ENCODE measurements around the gene RABL3.
A peak's percentile ranks its signal among the peaks of the same experiment; 100 is the strongest.
"Not testable (repeated sequence)": the region's sequence is repeated elsewhere in the genome, so short reads cannot be mapped to it uniquely, and the experiment has no call there.

RABL3 gene

GRCh38 chr3:120678331-120678947 is 63.9 kb downstream of the RABL3 start:
- DNase-seq (ENCODE audit: low read depth in 1 of 2, low spot score in 1 of 2), result peak; percentile 27 to 69
- H3K27ac ChIP-seq (replicated peaks), result peak overlapping the region; percentile 45
- no peak overlapping the region for H3K4me3 ChIP-seq (replicated peaks; ENCODE audit: insufficient read depth, low read length)
- TF ChIP-seq CTCF (IDR thresholded peaks at IDR 0.05; ENCODE audit: insufficient read depth, low read length), result no peak
- peak; percentile 7; the same call in 1 of the 2 replicates for TF ChIP-seq SPI1 (IDR thresholded peaks at IDR 0.05; ENCODE audit: borderline replicate concordance, low read depth)
- H3K27me3 ChIP-seq (ENCODE audit: insufficient read depth, poor library complexity, severe bottlenecking), result no peaks in the 10 kb centered on the region

GRCh38 chr3:120677193-120677592 is 65.1 kb downstream of the RABL3 start:
- not testable (repeated sequence) for DNase-seq (ENCODE audit: low read depth in 1 of 2, low spot score in 1 of 2); H3K27me3 ChIP-seq (ENCODE audit: insufficient read depth, poor library complexity, severe bottlenecking); H3K27ac ChIP-seq (replicated peaks); H3K4me3 ChIP-seq (replicated peaks; ENCODE audit: insufficient read depth, low read length)

- no peak for TF ChIP-seq GABPA (IDR thresholded peaks at IDR 0.05; ENCODE audit: low read depth)
- TF ChIP-seq SPI1 (IDR thresholded peaks at IDR 0.05; ENCODE audit: borderline replicate concordance, low read depth), result no peak
- no peak for TF ChIP-seq CTCF (IDR thresholded peaks at IDR 0.05; ENCODE audit: insufficient read depth, low read length)
- no peak for TF ChIP-seq POLR2AphosphoS5 (IDR thresholded peaks at IDR 0.05; ENCODE audit: low read depth)
- TF ChIP-seq REST (IDR thresholded peaks at IDR 0.05; ENCODE audit: insufficient replicate concordance, low read depth), result no peak
- no peak for DNase-seq (ENCODE audit: low read depth in 1 of 2, low spot score in 1 of 2)
- H3K27ac ChIP-seq (replicated peaks), result no peak overlapping the region
- H3K4me3 ChIP-seq (replicated peaks; ENCODE audit: insufficient read depth, low read length), result no peak overlapping the region
- no peaks in the 10 kb centered on the region for H3K27me3 ChIP-seq (ENCODE audit: insufficient read depth, poor library complexity, severe bottlenecking)
Observed at GRCh38 chr3:120673116-120673515, 69.2 kb downstream of the RABL3 start.

GRCh38 chr3:120670576-120670975 is 71.7 kb downstream of the RABL3 start:
- Histone ChIP-seq H3K4me3 (replicated peaks; ENCODE audit: insufficient read depth, low read length) (no peak overlapping the region), H3K27me3 (ENCODE audit: insufficient read depth, poor library complexity, severe bottlenecking) (no peaks in the 10 kb centered on the region), H3K27ac (replicated peaks) (no peak overlapping the region)
- no peak for TF ChIP-seq CTCF (IDR thresholded peaks at IDR 0.05; ENCODE audit: insufficient read depth, low read length)
- no peak for TF ChIP-seq REST (IDR thresholded peaks at IDR 0.05; ENCODE audit: insufficient replicate concordance, low read depth)
- no peak for TF ChIP-seq GABPA (IDR thresholded peaks at IDR 0.05; ENCODE audit: low read depth)
- no peak for TF ChIP-seq POLR2AphosphoS5 (IDR thresholded peaks at IDR 0.05; ENCODE audit: low read depth)
- TF ChIP-seq SPI1 (IDR thresholded peaks at IDR 0.05; ENCODE audit: borderline replicate concordance, low read depth), result no peak
- DNase-seq (ENCODE audit: low read depth in 1 of 2, low spot score in 1 of 2), result no peak

Measured in HL-60 (cell line).